ENCODE measurements around the gene SLC2A2.
"Not testable (repeated sequence)": the region's sequence is repeated elsewhere in the genome, so short reads cannot be mapped to it uniquely, and the experiment has no call there.

SLC2A2 gene

GRCh38 chr3:170976190-170976519, 50.4 kb downstream of the SLC2A2 start:
- DNase-seq (ENCODE audit: low spot score): no peak
- Histone ChIP-seq H3K4me3 (no peak overlapping the region), H3K27ac (no peak overlapping the region)
- no peak for TF ChIP-seq CTCF (IDR thresholded peaks at IDR 0.05)

- no peak for TF ChIP-seq CTCF (IDR thresholded peaks at IDR 0.05)
- H3K4me3 ChIP-seq: no peak overlapping the region
- DNase-seq (ENCODE audit: low spot score): no peak
- H3K27ac ChIP-seq: no peak overlapping the region
Observed at GRCh38 chr3:170975283-170976189, 51.0 kb downstream of the SLC2A2 start.

GRCh38 chr3:170974872-170975271, 51.6 kb downstream of the SLC2A2 start:
- TF ChIP-seq CTCF (IDR thresholded peaks at IDR 0.05): no peak
- H3K4me3 ChIP-seq: no peak overlapping the region
- no peak for DNase-seq (ENCODE audit: low spot score)
- H3K27ac ChIP-seq: no peak overlapping the region

- not testable (repeated sequence) for H3K27ac ChIP-seq; DNase-seq (ENCODE audit: low spot score); H3K4me3 ChIP-seq
Observed at GRCh38 chr3:170972917-170973316, 53.6 kb downstream of the SLC2A2 start.

GRCh38 chr3:170967126-170967525, 59.4 kb downstream of the SLC2A2 start:
- no peak overlapping the region for H3K4me3 ChIP-seq
- no peak overlapping the region for H3K27ac ChIP-seq
- no peak for DNase-seq (ENCODE audit: low spot score)
- no peak for TF ChIP-seq CTCF (IDR thresholded peaks at IDR 0.05)

- no peak for DNase-seq (ENCODE audit: low spot score)
- Histone ChIP-seq H3K27ac (no peak overlapping the region), H3K4me3 (no peak overlapping the region)
- no peak for TF ChIP-seq CTCF (IDR thresholded peaks at IDR 0.05)
Observed at GRCh38 chr3:170966495-170966894, 60.0 kb downstream of the SLC2A2 start.

GRCh38 chr3:170962411-170962810, 64.1 kb downstream of the SLC2A2 start:
- no peak for DNase-seq (ENCODE audit: low spot score)
- no peak for TF ChIP-seq CTCF (IDR thresholded peaks at IDR 0.05)
- Histone ChIP-seq H3K27ac (no peak overlapping the region), H3K4me3 (no peak overlapping the region)

All from coronary artery (tissue), 2 donors.